H1 (cell line): ENCODE results near the gene ADAMTSL2. TPM values are rescaled to one million over a fixed set of nuclear protein-coding genes. Genes with fewer than 3 reads are reported as not detected.
A peak's percentile ranks its signal among the peaks of the same experiment; 100 is the strongest.

ENCODE experiments used
- CTCF ChIA-PET: fragments of 300-600 bp; sonication (Branson Sonifier 250); formaldehyde crosslinking; loops from one replicate; lab custom pipeline; 2021; ENCODE audit not compliant: partially characterized antibody; lab: Charles Lee
- POLR2A ChIA-PET: fragments of 300-600 bp; sonication (Branson Sonifier 250); formaldehyde crosslinking; loops from one replicate; lab custom pipeline; 2021; ENCODE audit warnings: inconsistent platforms; ENCODE audit not compliant: partially characterized antibody; lab: Charles Lee
- DNase-seq, 2 experiments: peaks; one replicate each; pipeline versions ENCODE4 v3.0.0 to v3.0.0-alpha.2; 2010 to 2022; ENCODE audit warnings: low spot score in 2 of 2, low read depth in 1 of 2, mixed read lengths in 1 of 2
- FAIRE-seq: peaks from 2 replicates; lab custom pipeline; 2011; peaks lifted over from hg19 to GRCh38; lab: Jason Lieb, UNC
- H2AFZ ChIP-seq: 2 replicates; pipeline ENCODE4 v1.8.1; 2012; ENCODE audit warnings: low read length, inconsistent platforms
- H2AK5ac ChIP-seq: 2 replicates; pipeline ENCODE4 v1.6.1; 2013; ENCODE audit warnings: low read depth, low read length
- H2BK120ac ChIP-seq: replicated peaks from 2 replicates; pipeline ENCODE3; 2013; ENCODE audit warnings: low read depth, low read length, inconsistent platforms
- H2BK12ac ChIP-seq: 2 replicates; pipeline ENCODE4 v1.6.1; 2013; ENCODE audit warnings: low read depth, low read length
- H2BK15ac ChIP-seq: 2 replicates; pipeline ENCODE4 v1.6.1; 2013; ENCODE audit warnings: low read length
- H2BK20ac ChIP-seq: 2 replicates; pipeline ENCODE4 v1.6.1; 2013; ENCODE audit warnings: low read length
- H2BK5ac ChIP-seq: 2 replicates; pipeline ENCODE4 v1.6.1; 2013; ENCODE audit warnings: low read depth, low read length
- H3K14ac ChIP-seq: 2 replicates; pipeline ENCODE4 v1.6.1; 2013; ENCODE audit warnings: inconsistent platforms; ENCODE audit not compliant: insufficient read length
- H3K18ac ChIP-seq: 2 replicates; pipeline ENCODE4 v1.6.1; 2013; ENCODE audit warnings: low read length; ENCODE audit errors: extremely low read depth
- H3K23ac ChIP-seq: 2 replicates; pipeline ENCODE4 v1.6.1; 2013; ENCODE audit warnings: inconsistent platforms; ENCODE audit not compliant: insufficient read length
- H3K23me2 ChIP-seq: 2 replicates; pipeline ENCODE4 v1.6.1; 2013; ENCODE audit warnings: low read depth, low read length
- H3K27ac ChIP-seq: 2 replicates; pipeline ENCODE4 v1.6.1; 2011; ENCODE audit warnings: low read depth, low read length, inconsistent platforms
- H3K27me3 ChIP-seq, 4 experiments: replicated peaks in 1 of 4; 1 replicate in 1 of 4; 2 replicates in 3 of 4; pipeline versions ENCODE4 v1.6.1 to v1.8.1; 2011 to 2013; ENCODE audit warnings: low read length in 3 of 4, mild to moderate bottlenecking in 3 of 4, inconsistent platforms in 2 of 4, mixed read lengths in 2 of 4, moderate library complexity in 1 of 4; ENCODE audit not compliant: control insufficient read depth in 3 of 4, insufficient read depth in 3 of 4; ENCODE audit errors: extremely low read depth in 1 of 4
- H3K36me3 ChIP-seq, 4 experiments: 2 replicates each; pipeline versions ENCODE4 v1.6.1 to v1.8.1; 2011 to 2013; ENCODE audit warnings: mild to moderate bottlenecking in 4 of 4, low read length in 3 of 4, moderate library complexity in 2 of 4, control low read depth in 1 of 4, inconsistent platforms in 1 of 4; ENCODE audit not compliant: insufficient read depth in 4 of 4, control insufficient read depth in 2 of 4
- H3K4ac ChIP-seq: replicated peaks from 2 replicates; pipeline ENCODE3; 2013; ENCODE audit warnings: low read length, low read depth, mixed read lengths, inconsistent platforms; ENCODE audit not compliant: insufficient read length
- H3K4me1 ChIP-seq, 4 experiments: replicated peaks in 1 of 4; 1 replicate in 1 of 4; 2 replicates in 3 of 4; pipeline versions ENCODE4 v1.6.1 to v1.8.1; 2011 to 2013; ENCODE audit warnings: low read length in 3 of 4, inconsistent platforms in 2 of 4, mixed read lengths in 1 of 4; ENCODE audit not compliant: insufficient read depth in 4 of 4, control insufficient read depth in 3 of 4
- H3K4me2 ChIP-seq, 2 experiments: 2 replicates each; pipeline versions ENCODE4 v1.6.1 to v1.8.1; 2011 to 2013; ENCODE audit warnings: low read depth in 2 of 2, low read length in 2 of 2, control low read depth in 1 of 2, inconsistent platforms in 1 of 2, mild to moderate bottlenecking in 1 of 2; ENCODE audit not compliant: insufficient read depth in 1 of 2
- H3K4me3 ChIP-seq, 4 experiments: fragments of 200-600, 300-600 bp in 1 of 4; sonication (generic), shearing (Covaris generic), sonication (Bioruptor Twin) in 1 of 4; 2 replicates each; pipeline versions ENCODE4 v1.5.1 to v1.8.1; 2011 to 2016; ENCODE audit warnings: low read length in 4 of 4, low read depth in 3 of 4, control low read depth in 2 of 4, inconsistent platforms in 2 of 4, mild to moderate bottlenecking in 2 of 4, mixed read lengths in 1 of 4, moderate library complexity in 1 of 4; ENCODE audit not compliant: insufficient read depth in 2 of 4; ENCODE audit errors: extremely low read depth in 1 of 4
- H3K56ac ChIP-seq: replicated peaks from 2 replicates; pipeline ENCODE3; 2013; ENCODE audit warnings: low read depth, mild to moderate bottlenecking, mixed read lengths, low read length, inconsistent platforms; ENCODE audit not compliant: insufficient read length
- H3K79me1 ChIP-seq: 2 replicates; pipeline ENCODE4 v1.6.1; 2013; ENCODE audit warnings: low read depth, low read length, control low read depth
- H3K79me2 ChIP-seq, 2 experiments: 2 replicates each; pipeline versions ENCODE4 v1.6.1 to v1.8.1; 2012 to 2013; ENCODE audit warnings: low read length in 2 of 2, mild to moderate bottlenecking in 2 of 2, inconsistent platforms in 1 of 2; ENCODE audit not compliant: insufficient read depth in 2 of 2, control insufficient read depth in 1 of 2
- H3K9ac ChIP-seq, 4 experiments: replicated peaks in 1 of 4; 1 replicate in 1 of 4; 2 replicates in 3 of 4; pipeline versions ENCODE4 v1.6.1 to v1.8.1; 2011 to 2013; ENCODE audit warnings: low read depth in 3 of 4, low read length in 3 of 4, control low read depth in 2 of 4, mild to moderate bottlenecking in 2 of 4, moderate library complexity in 2 of 4, inconsistent platforms in 1 of 4; ENCODE audit errors: extremely low read depth in 1 of 4
- H3K9me3 ChIP-seq, 2 experiments: 2 replicates each; pipeline versions ENCODE4 v1.6.1 to v1.8.1; 2012 to 2013; ENCODE audit warnings: mild to moderate bottlenecking in 2 of 2, moderate library complexity in 2 of 2, control low read depth in 1 of 2, inconsistent platforms in 1 of 2, low read depth in 1 of 2, low read length in 1 of 2, mixed read lengths in 1 of 2; ENCODE audit not compliant: insufficient read depth in 2 of 2
- H4K20me1 ChIP-seq, 2 experiments: replicated peaks in 1 of 2; 2 replicates each; pipeline versions ENCODE3 to v1.8.1; 2011 to 2013; ENCODE audit warnings: inconsistent platforms in 2 of 2, low read length in 2 of 2, mild to moderate bottlenecking in 1 of 2; ENCODE audit not compliant: insufficient read depth in 2 of 2, control insufficient read depth in 1 of 2
- H4K5ac ChIP-seq: 2 replicates; pipeline ENCODE4 v1.6.1; 2013; ENCODE audit warnings: low read length, low read depth, mixed read lengths, inconsistent platforms; ENCODE audit not compliant: insufficient read length
- H4K8ac ChIP-seq: 2 replicates; pipeline ENCODE4 v1.8.0; 2013; ENCODE audit warnings: mild to moderate bottlenecking, moderate library complexity, low read length, inconsistent platforms; ENCODE audit not compliant: insufficient read depth; ENCODE audit errors: extremely low read depth
- H4K91ac ChIP-seq: replicated peaks from 2 replicates; pipeline ENCODE3; 2013; ENCODE audit warnings: low read length, mixed read lengths, inconsistent platforms; ENCODE audit not compliant: insufficient read length
- ASH2L ChIP-seq: fragments of 200-600, 300-600 bp; sonication (generic); IDR thresholded peaks from one replicate; pipeline ENCODE4 v1.7.1; 2017; ENCODE audit warnings: low read length
- BRCA1 ChIP-seq: IDR thresholded peaks from 2 replicates; pipeline ENCODE4 v1.6.1; 2012; ENCODE audit warnings: low read depth, low read length, improper control_type of control experiment
- CREB1 ChIP-seq: IDR thresholded peaks from 2 replicates; pipeline ENCODE4 v1.6.1; 2012; ENCODE audit warnings: inconsistent platforms
- FOSL1 ChIP-seq: IDR thresholded peaks from 2 replicates; pipeline ENCODE4 v1.6.1; 2011; ENCODE audit warnings: mild to moderate bottlenecking, low read depth, low read length, moderate library complexity; ENCODE audit not compliant: insufficient read depth
- KDM4A ChIP-seq: IDR thresholded peaks from one replicate; pipeline ENCODE4 v1.7.1; 2012; ENCODE audit warnings: low read depth, mild to moderate bottlenecking, moderate library complexity, low read length, inconsistent platforms; ENCODE audit not compliant: severe bottlenecking
- KDM5A ChIP-seq: fragments of 200-600 bp; IDR thresholded peaks from 2 replicates; pipeline ENCODE4 v1.7.1; 2012; ENCODE audit warnings: mild to moderate bottlenecking, low read length, inconsistent platforms, mixed read lengths
- NANOG ChIP-seq: IDR thresholded peaks from 2 replicates; pipeline ENCODE4 v1.6.1; 2011; ENCODE audit warnings: low read length, low read depth, mild to moderate bottlenecking, inconsistent platforms; ENCODE audit not compliant: insufficient read depth, poor library complexity, severe bottlenecking
- NRF1 ChIP-seq: IDR thresholded peaks from 2 replicates; pipeline ENCODE4 v1.6.1; 2011; ENCODE audit warnings: mild to moderate bottlenecking, low read depth, low read length, improper control_type of control experiment
- RAD21 ChIP-seq, 2 experiments: IDR thresholded peaks in 1 of 2; conservative IDR thresholded peaks in 1 of 2; 2 replicates each; pipeline ENCODE4 v1.6.1; 2011; ENCODE audit warnings: low read depth in 2 of 2, low read length in 2 of 2, improper control_type of control experiment in 1 of 2, inconsistent platforms in 1 of 2, mild to moderate bottlenecking in 1 of 2, moderate library complexity in 1 of 2
- RNF2 ChIP-seq: fragments of 200-900, 300-1000 bp; sonication (generic); IDR thresholded peaks from 2 replicates; pipeline ENCODE4 v1.7.1; 2016; ENCODE audit warnings: borderline replicate concordance, low read depth, mild to moderate bottlenecking, antibody characterized with exemption, low read length; ENCODE audit not compliant: poor library complexity, severe bottlenecking; ENCODE audit errors: missing control alignments
- SP1 ChIP-seq: IDR thresholded peaks from 2 replicates; pipeline ENCODE4 v1.6.1; 2011; ENCODE audit warnings: low read depth, low read length
- SUZ12 ChIP-seq: fragments of 200-600 bp; sonication (generic); IDR thresholded peaks from 2 replicates; pipeline ENCODE4 v1.6.1; 2012; ENCODE audit warnings: mild to moderate bottlenecking, inconsistent platforms, low read length, moderate library complexity, mixed read lengths
- TCF12 ChIP-seq: IDR thresholded peaks from 2 replicates; pipeline ENCODE4 v1.6.1; 2011; ENCODE audit warnings: low read depth, mild to moderate bottlenecking, low read length
- YY1 ChIP-seq: IDR thresholded peaks from 2 replicates; pipeline ENCODE4 v1.6.1; 2011; ENCODE audit warnings: low read depth, mild to moderate bottlenecking, low read length
- WGBS, 2 experiments: shearing (Covaris generic) in 1 of 2; methylation state at CpG; one replicate each; pipeline versions ENCODE4 v1.1.6 to v1.1.7; 2013 to 2015; ENCODE audit warnings: low lambda C conversion rate in 2 of 2, mixed read lengths in 2 of 2, inconsistent platforms in 1 of 2, low coverage in 1 of 2, missing lambda C conversion rate in 1 of 2; ENCODE audit not compliant: insufficient replicate concordance in 2 of 2, insufficient coverage in 1 of 2, insufficient read length in 1 of 2; ENCODE audit errors: extremely low coverage in 1 of 2, missing lambda C conversion rate in 1 of 2; 5-methylcytosine and 5-hydroxymethylcytosine counted together
- polyA plus RNA-seq, 7 experiments: library from polyadenylated mRNA; depleted of rRNA in 3 of 7; stranded (reverse) in 5 of 7; unstranded in 2 of 7; fragments of >200 nt in 5 of 7; fragments of 200-250 nt in 2 of 7; gene quantifications; 1 replicate in 5 of 7; 2 replicates in 1 of 7; 4 replicates in 1 of 7; pipeline versions ENCODE4 v1.2.1 to v1.2.3, GENCODE V29; 2011 to 2013; ENCODE audit warnings: missing spikeins in 2 of 7, mixed read lengths in 2 of 7
- total RNA-seq: library from RNA; stranded (reverse); fragmentation: NEBNext Ultra II Directional; extraction: Animal tissue kit (Norgen Biotek cat#: 25700); gene quantifications from 2 replicates; pipeline ENCODE4 v1.2.1, GENCODE V29; 2021

Gene ADAMTSL2
- total and polyA plus RNA-seq, 2 of the 8 experiments (the other 6 are each of a cell fraction or from before 2014, with no cell fraction given): 0.74 to 0.76 TPM

GRCh38 chr9:133511607-133512006 is 22.9 kb upstream of the ADAMTSL2 start:
- H3K4me3 ChIP-seq: no peak overlapping the region
- H3K23me2 ChIP-seq: peaks cover 10% of the 10 kb centered on the region
- H3K79me1 ChIP-seq: no peaks in the 10 kb centered on the region
- H3K27ac ChIP-seq: no peak overlapping the region
- no peak overlapping the region for H4K91ac ChIP-seq
- DNase-seq: no peak
- H2BK15ac ChIP-seq: peak overlapping the region; percentile 48
- peaks cover 0 to 22% (median 14%) of the 10 kb centered on the region in 4 experiments; a peak in 6 of 7 replicates for H3K4me1 ChIP-seq
- no peaks in the 10 kb centered on the region for H3K79me2 ChIP-seq
- no peaks in the 10 kb centered on the region; a peak in 1 of 8 replicates for H3K36me3 ChIP-seq
- H3K4me2 ChIP-seq: no peak overlapping the region
- peaks cover 0 to 7% of the 10 kb centered on the region in 2 experiments for H4K20me1 ChIP-seq
- no peak overlapping the region for H2BK20ac ChIP-seq
- no peak overlapping the region for H4K8ac ChIP-seq
- peak overlapping the region; percentile 86; the same call in 1 of the 2 replicates for H2BK12ac ChIP-seq
- no peak overlapping the region for H3K9ac ChIP-seq
- H3K27me3 ChIP-seq: peaks cover 0 to 2% (median 0%) of the 10 kb centered on the region in 4 experiments; a peak in 2 of 7 replicates
- no peak overlapping the region for H3K4ac ChIP-seq
- no peak overlapping the region for H3K14ac ChIP-seq
- no peak overlapping the region for H3K56ac ChIP-seq
- H3K9me3 ChIP-seq: peaks cover 0 to 3% of the 10 kb centered on the region in 2 experiments; a peak in 1 of 4 replicates
- H2BK120ac ChIP-seq: peak overlapping the region; percentile 33
- peak; percentile 55 for FAIRE-seq
- no peak overlapping the region for H4K5ac ChIP-seq
- whole genome bisulfite sequencing, 2 experiments: 82% methylated on average over 10 of the region's 10 CpGs; no CpG with 5 or more reads in 1 of the 2 experiments
- H2AK5ac ChIP-seq: peak overlapping the region; percentile 70; the same call in 1 of the 2 replicates
- CTCF ChIA-PET: no interaction called here
- H3K18ac ChIP-seq: no peak overlapping the region; the same call in 1 of the 2 replicates
- H2BK5ac ChIP-seq: 0 out of 2 replicates have a peak overlapping the region, but pooled peaks have one; percentile 49
- no peak overlapping the region for H3K23ac ChIP-seq
- POLR2A ChIA-PET: no interaction called here
- no peak overlapping the region for H2AFZ ChIP-seq
- TF ChIP-seq YY1 (no peak), CREB1 (no peak), BRCA1 (no peak), RNF2 (no peak), KDM5A (no peak), NANOG (no peak), NRF1 (no peak), KDM4A (no peak), RAD21 (IDR thresholded peaks at IDR 0.05 in 1 of 2, conservative IDR thresholded peaks at IDR 0.05 in 1 of 2; ENCODE audit: low read depth in 2 of 2, low read length in 2 of 2) (no peak), TCF12 (no peak), FOSL1 (no peak), SP1 (no peak), SUZ12 (no peak), ASH2L (no peak)
